ENCODE data around the gene ATP2A2. TPM values are rescaled to one million over a fixed set of nuclear protein-coding genes. Genes with fewer than 3 reads are reported as not detected.

Gene ATP2A2
- total RNA-seq, 1 donor from 2014 or later: 99.5 TPM

- Histone ChIP-seq H3K9ac (no peak overlapping the region), H3K9me3 (ENCODE audit: low read depth) (no peaks in the 10 kb centered on the region), H3K4me2 (no peak overlapping the region), H3K36me3 (peaks cover 24% of the 10 kb centered on the region), H3K4me3 (no peak overlapping the region), H4K20me1 (ENCODE audit: low read depth) (peaks cover 5% of the 10 kb centered on the region), H3K27ac (no peak overlapping the region), H3K79me2 (ENCODE audit: low read depth) (no peaks in the 10 kb centered on the region), H3K4me1 (no peaks in the 10 kb centered on the region), H2AFZ (replicated peaks) (no peak overlapping the region), H3F3A (ENCODE audit: low read depth) (peaks cover 8% of the 10 kb centered on the region), H3K27me3 (no peaks in the 10 kb centered on the region)
- Mint-ChIP-seq H3K27ac (no peak overlapping the region), H3K4me3 (no peak overlapping the region), H3K9me3 (no peaks in the 10 kb centered on the region), H3K27me3 (ENCODE audit: insufficient read depth, low read depth) (peaks cover 3% of the 10 kb centered on the region), H3K4me1 (no peaks in the 10 kb centered on the region), H3K36me3 (peaks cover 43% of the 10 kb centered on the region)
- TF ChIP-seq, protein P1, sequence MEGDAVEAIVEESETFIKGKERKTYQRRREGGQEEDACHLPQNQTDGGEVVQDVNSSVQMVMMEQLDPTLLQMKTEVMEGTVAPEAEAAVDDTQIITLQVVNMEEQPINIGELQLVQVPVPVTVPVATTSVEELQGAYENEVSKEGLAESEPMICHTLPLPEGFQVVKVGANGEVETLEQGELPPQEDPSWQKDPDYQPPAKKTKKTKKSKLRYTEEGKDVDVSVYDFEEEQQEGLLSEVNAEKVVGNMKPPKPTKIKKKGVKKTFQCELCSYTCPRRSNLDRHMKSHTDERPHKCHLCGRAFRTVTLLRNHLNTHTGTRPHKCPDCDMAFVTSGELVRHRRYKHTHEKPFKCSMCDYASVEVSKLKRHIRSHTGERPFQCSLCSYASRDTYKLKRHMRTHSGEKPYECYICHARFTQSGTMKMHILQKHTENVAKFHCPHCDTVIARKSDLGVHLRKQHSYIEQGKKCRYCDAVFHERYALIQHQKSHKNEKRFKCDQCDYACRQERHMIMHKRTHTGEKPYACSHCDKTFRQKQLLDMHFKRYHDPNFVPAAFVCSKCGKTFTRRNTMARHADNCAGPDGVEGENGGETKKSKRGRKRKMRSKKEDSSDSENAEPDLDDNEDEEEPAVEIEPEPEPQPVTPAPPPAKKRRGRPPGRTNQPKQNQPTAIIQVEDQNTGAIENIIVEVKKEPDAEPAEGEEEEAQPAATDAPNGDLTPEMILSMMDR (IDR thresholded peaks at IDR 0.05): no peak
- TF ChIP-seq EZH2 (IDR thresholded peaks at IDR 0.05) (no peak), EZH2phosphoT487 (IDR thresholded peaks at IDR 0.05) (no peak)
- no peak for DNase-seq (ENCODE audit: low spot score)
These were observed 98.6 kb downstream of the ATP2A2 start for GRCh38 chr12:110379631-110380030.

- Histone ChIP-seq H4K20me1 (ENCODE audit: low read depth) (no peaks in the 10 kb centered on the region), H3K36me3 (peaks cover 22% of the 10 kb centered on the region), H3K4me3 (no peak overlapping the region), H3K4me2 (no peak overlapping the region), H2AFZ (replicated peaks) (no peak overlapping the region), H3K79me2 (ENCODE audit: low read depth) (no peaks in the 10 kb centered on the region), H3K4me1 (no peaks in the 10 kb centered on the region), H3K27me3 (no peaks in the 10 kb centered on the region), H3K9ac (no peak overlapping the region), H3K9me3 (ENCODE audit: low read depth) (no peaks in the 10 kb centered on the region), H3F3A (ENCODE audit: low read depth) (no peaks in the 10 kb centered on the region), H3K27ac (no peak overlapping the region)
- no peaks in the 10 kb centered on the region for H3K9me3 Mint-ChIP-seq
- H3K27me3 Mint-ChIP-seq (ENCODE audit: insufficient read depth, low read depth): peaks cover 3% of the 10 kb centered on the region
- H3K4me3 Mint-ChIP-seq: no peak overlapping the region
- DNase-seq (ENCODE audit: low spot score): no peak
- no peaks in the 10 kb centered on the region for H3K4me1 Mint-ChIP-seq
- TF ChIP-seq EZH2phosphoT487 (IDR thresholded peaks at IDR 0.05): no peak
- TF ChIP-seq, protein P1 (IDR thresholded peaks at IDR 0.05): no peak
- TF ChIP-seq EZH2 (IDR thresholded peaks at IDR 0.05): no peak
- H3K27ac Mint-ChIP-seq: no peak overlapping the region
- peaks cover 32% of the 10 kb centered on the region for H3K36me3 Mint-ChIP-seq
These were observed 101.6 kb downstream of the ATP2A2 start for GRCh38 chr12:110382683-110383082.

Small RNA genes within 50 kb of the gene (small RNA-seq; reads per million reads assigned to genes)
- not detected for gene RN7SL769P

Other genes with a start within 250 kb of the ATP2A2 start
- 39.8 and 48.8 TPM in 2 replicates for gene C12orf76, start 232.7 kb upstream of the ATP2A2 start, total RNA-seq (ENCODE audit: low replicate concordance)
- 52.7 and 73.8 TPM in 2 replicates for gene IFT81, start 156.9 kb upstream of the ATP2A2 start, total RNA-seq (ENCODE audit: low replicate concordance)
- gene ANAPC7, start 122.5 kb downstream of the ATP2A2 start, total RNA-seq (ENCODE audit: low replicate concordance): 89.5 and 114 TPM in 2 replicates
- gene ARPC3, start 169.1 kb downstream of the ATP2A2 start, total RNA-seq (ENCODE audit: low replicate concordance): 356 and 363 TPM in 2 replicates
- gene GPN3, start 187.0 kb downstream of the ATP2A2 start, total RNA-seq (ENCODE audit: low replicate concordance): 41.1 and 62.3 TPM in 2 replicates
- 54.1 and 87.5 TPM in 2 replicates for gene FAM216A, start 187.6 kb downstream of the ATP2A2 start, total RNA-seq (ENCODE audit: low replicate concordance)
- 69.5 and 101 TPM in 2 replicates for gene VPS29, start 220.9 kb downstream of the ATP2A2 start, total RNA-seq (ENCODE audit: low replicate concordance)
- gene RAD9B, start 221.1 kb downstream of the ATP2A2 start, total RNA-seq (ENCODE audit: low replicate concordance): 0.17 and 0.31 TPM in 2 replicates

Data from neural progenitor cell (in vitro differentiated cells).